HG03196 (cell line): Measurements from ENCODE around the gene CELA2A.
"Not testable (repeated sequence)": the region's sequence is repeated elsewhere in the genome, so short reads cannot be mapped to it uniquely, and the experiment has no call there.

ENCODE experiments used
- ATAC-seq: cut with Tn5 transposase; IDR thresholded peaks from one replicate; pipeline ENCODE4 v1.9.1; 2021; ENCODE audit not compliant: unreplicated experiment

Gene CELA2A

GRCh38 chr1:15492596-15492995, 36.1 kb downstream of the CELA2A start:
- ATAC-seq, result no peak

GRCh38 chr1:15493869-15494390, 37.4 kb downstream of the CELA2A start:
- no peak for ATAC-seq

GRCh38 chr1:15500184-15501178, 43.9 kb downstream of the CELA2A start:
- ATAC-seq, result no peak

- ATAC-seq, result no peak
Measured at GRCh38 chr1:15501208-15502032, 44.9 kb downstream of the CELA2A start.

- no peak for ATAC-seq
Measured at GRCh38 chr1:15504436-15504835, 47.9 kb downstream of the CELA2A start.

GRCh38 chr1:15506831-15507230, 50.3 kb downstream of the CELA2A start:
- ATAC-seq, result no peak

- no peak for ATAC-seq
Measured at GRCh38 chr1:15507278-15507677, 50.7 kb downstream of the CELA2A start.

GRCh38 chr1:15508700-15509487, 52.4 kb downstream of the CELA2A start:
- no peak for ATAC-seq

- ATAC-seq, result no peak
Measured at GRCh38 chr1:15509586-15509985, 53.1 kb downstream of the CELA2A start.

GRCh38 chr1:15510611-15511405, 54.3 kb downstream of the CELA2A start:
- ATAC-seq, result no peak

- no peak for ATAC-seq
Measured at GRCh38 chr1:15513192-15513591, 56.7 kb downstream of the CELA2A start.

- no peak for ATAC-seq
Measured at GRCh38 chr1:15513919-15514318, 57.4 kb downstream of the CELA2A start.

GRCh38 chr1:15514557-15514956, 58.0 kb downstream of the CELA2A start:
- not testable (repeated sequence) for ATAC-seq

- no peak for ATAC-seq
Measured at GRCh38 chr1:15515022-15515663, 58.6 kb downstream of the CELA2A start.

GRCh38 chr1:15519625-15520024, 63.1 kb downstream of the CELA2A start:
- ATAC-seq, result no peak

- ATAC-seq, result not testable (repeated sequence)
Measured at GRCh38 chr1:15521206-15521906, 64.8 kb downstream of the CELA2A start.
